ENCODE results near the gene ZNF157.
"Not testable (repeated sequence)": the region's sequence is repeated elsewhere in the genome, so short reads cannot be mapped to it uniquely, and the experiment has no call there.

ZNF157 gene

DNA sequence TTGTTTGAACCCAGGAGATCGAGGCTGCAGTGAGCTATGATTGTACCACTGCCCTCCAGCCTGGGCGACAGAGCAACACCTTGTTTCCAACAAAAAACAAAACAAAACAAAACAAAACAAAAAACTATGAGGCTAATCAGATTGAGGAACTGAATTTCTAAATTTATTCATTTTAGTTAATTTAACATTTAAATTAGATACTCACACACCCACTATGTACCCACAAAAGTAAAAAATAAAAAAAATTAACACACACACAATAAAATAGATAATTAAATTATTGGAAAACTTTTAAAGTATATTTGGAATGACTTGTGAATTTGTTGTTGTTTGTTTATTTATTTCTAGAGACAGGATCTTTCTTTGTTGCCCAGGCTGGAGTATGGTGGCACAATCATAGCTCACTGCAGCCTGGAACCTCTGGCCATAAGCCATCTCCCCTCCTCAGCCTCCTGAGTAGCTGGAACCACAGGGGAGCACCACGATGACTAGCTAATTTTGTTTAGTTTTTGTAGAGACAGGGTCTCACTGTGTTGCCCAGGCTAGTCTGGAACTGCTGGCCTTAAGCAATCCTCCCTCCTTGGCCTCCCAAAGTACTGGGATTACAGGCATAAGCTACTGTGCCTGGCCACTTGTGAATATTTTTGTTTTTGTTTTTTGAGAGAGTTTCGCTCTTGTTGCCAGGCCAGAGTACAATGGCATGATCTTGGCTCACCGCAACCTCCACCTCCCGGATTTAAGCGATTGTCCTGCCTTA, 9.8 kb upstream of the ZNF157 start:
- no peak for DNase-seq (ENCODE audit: low read depth, low spot score)
- no peak overlapping the region for H3K4me3 ChIP-seq (ENCODE audit: low read depth, low read length)
- in situ Hi-C loops (cut with HindIII; ENCODE audit: low sequenced_read_pairs), result no loop called here
- TF ChIP-seq, protein P1, sequence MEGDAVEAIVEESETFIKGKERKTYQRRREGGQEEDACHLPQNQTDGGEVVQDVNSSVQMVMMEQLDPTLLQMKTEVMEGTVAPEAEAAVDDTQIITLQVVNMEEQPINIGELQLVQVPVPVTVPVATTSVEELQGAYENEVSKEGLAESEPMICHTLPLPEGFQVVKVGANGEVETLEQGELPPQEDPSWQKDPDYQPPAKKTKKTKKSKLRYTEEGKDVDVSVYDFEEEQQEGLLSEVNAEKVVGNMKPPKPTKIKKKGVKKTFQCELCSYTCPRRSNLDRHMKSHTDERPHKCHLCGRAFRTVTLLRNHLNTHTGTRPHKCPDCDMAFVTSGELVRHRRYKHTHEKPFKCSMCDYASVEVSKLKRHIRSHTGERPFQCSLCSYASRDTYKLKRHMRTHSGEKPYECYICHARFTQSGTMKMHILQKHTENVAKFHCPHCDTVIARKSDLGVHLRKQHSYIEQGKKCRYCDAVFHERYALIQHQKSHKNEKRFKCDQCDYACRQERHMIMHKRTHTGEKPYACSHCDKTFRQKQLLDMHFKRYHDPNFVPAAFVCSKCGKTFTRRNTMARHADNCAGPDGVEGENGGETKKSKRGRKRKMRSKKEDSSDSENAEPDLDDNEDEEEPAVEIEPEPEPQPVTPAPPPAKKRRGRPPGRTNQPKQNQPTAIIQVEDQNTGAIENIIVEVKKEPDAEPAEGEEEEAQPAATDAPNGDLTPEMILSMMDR (IDR thresholded peaks at IDR 0.05; ENCODE audit: low read depth, low read length), result no peak

DNA sequence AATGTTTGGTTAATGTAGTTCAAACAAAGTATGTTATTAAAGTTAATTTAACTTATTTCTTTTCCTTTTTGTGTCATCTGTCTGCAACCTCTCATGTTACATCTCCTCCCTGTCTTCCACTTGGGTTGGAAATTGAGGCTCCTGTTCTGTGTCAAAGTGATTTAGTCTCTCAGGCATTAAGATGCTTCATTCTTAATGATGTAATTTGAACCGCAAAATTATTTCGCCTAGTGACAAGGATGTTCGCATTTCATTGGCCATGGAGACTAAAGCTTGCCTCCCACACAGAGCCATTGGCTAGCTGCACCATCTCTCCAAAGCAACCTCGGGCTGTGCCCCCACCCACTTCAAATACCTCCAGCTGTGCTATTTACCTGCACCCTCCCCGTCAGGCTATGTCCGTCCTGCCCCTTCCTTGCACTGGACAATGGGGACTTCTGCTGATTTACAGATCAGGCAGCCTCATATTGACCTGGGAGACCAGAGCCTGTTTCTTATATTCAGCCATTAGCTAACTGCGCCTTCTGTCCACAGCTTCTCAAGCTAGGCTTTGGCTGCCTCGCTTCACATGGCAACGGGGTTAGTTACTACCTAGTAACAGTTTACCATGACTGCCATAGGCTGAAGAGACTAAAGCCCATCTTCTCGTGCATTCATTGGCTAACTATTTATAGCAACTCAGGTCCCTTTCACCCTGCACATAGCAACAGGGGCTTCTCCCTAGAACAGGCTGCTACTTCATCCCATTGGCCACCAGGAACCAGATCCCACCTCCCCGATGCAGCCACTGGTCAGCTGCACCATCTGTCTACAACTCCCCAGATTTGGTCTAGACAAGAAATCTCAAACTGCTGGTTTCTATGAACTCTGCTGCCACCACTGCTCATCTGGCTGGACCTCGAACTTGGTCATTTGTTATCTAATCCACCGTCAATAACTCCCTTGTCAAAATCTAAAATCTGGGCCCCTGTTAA, 8.6 kb upstream of the ZNF157 start:
- peak overlapping the region; percentile 47 for H3K4me3 ChIP-seq (ENCODE audit: low read depth, low read length)
- in situ Hi-C loops (cut with HindIII; ENCODE audit: low sequenced_read_pairs), result no loop called here
- TF ChIP-seq, protein P1 (IDR thresholded peaks at IDR 0.05; ENCODE audit: low read depth, low read length), result no peak
- peak; percentile 95 for DNase-seq (ENCODE audit: low read depth, low spot score)

GRCh38 chrX:47366041-47366722, 4.2 kb upstream of the ZNF157 start:
- in situ Hi-C loops (cut with HindIII; ENCODE audit: low sequenced_read_pairs), result no loop called here
- TF ChIP-seq, protein P1 (IDR thresholded peaks at IDR 0.05; ENCODE audit: low read depth, low read length), result peak; percentile 12
- DNase-seq (ENCODE audit: low read depth, low spot score), result peak; percentile 71
- peak overlapping the region; percentile 45 for H3K4me3 ChIP-seq (ENCODE audit: low read depth, low read length)

GRCh38 chrX:47373198-47373597, 2.8 kb downstream of the ZNF157 start:
- H3K4me3 ChIP-seq (ENCODE audit: low read depth, low read length), result no peak overlapping the region
- no peak for DNase-seq (ENCODE audit: low read depth, low spot score)
- in situ Hi-C loops (cut with HindIII; ENCODE audit: low sequenced_read_pairs), result no loop called here
- TF ChIP-seq, protein P1 (IDR thresholded peaks at IDR 0.05; ENCODE audit: low read depth, low read length), result no peak

GRCh38 chrX:47380268-47380667, 9.9 kb downstream of the ZNF157 start:
- H3K4me3 ChIP-seq (ENCODE audit: low read depth, low read length), result no peak overlapping the region
- in situ Hi-C loops (cut with HindIII; ENCODE audit: low sequenced_read_pairs), result no loop called here
- TF ChIP-seq, protein P1 (IDR thresholded peaks at IDR 0.05; ENCODE audit: low read depth, low read length), result no peak
- no peak for DNase-seq (ENCODE audit: low read depth, low spot score)

- in situ Hi-C loops (cut with HindIII; ENCODE audit: low sequenced_read_pairs); DNase-seq (ENCODE audit: low read depth, low spot score); H3K4me3 ChIP-seq (ENCODE audit: low read depth, low read length): not testable (repeated sequence)
Measured at GRCh38 chrX:47380837-47381236, 10.5 kb downstream of the ZNF157 start.
